Stomach (tissue), 9 donors: ENCODE measurements around the gene LIG3. TPM values are rescaled to one million over a fixed set of nuclear protein-coding genes. Genes with fewer than 3 reads are reported as not detected.

ENCODE experiments used
- DNase-seq, 2 donors: peaks; one replicate each; pipeline versions ENCODE4 v3.0.0 to v3.0.0-alpha.2; 2013 to 2019
- H3K27ac ChIP-seq, 5 donors: fragments of 200-600 bp in 4 of 5; sonication (generic) in 4 of 5; one replicate each; pipeline ENCODE4 v1.5.1; 2013 to 2019; ENCODE audit warnings: mild to moderate bottlenecking in 1 of 5, moderate library complexity in 1 of 5
- H3K27me3 ChIP-seq, 3 donors: fragments of 200-600 bp; sonication (generic); one replicate each; pipeline ENCODE4 v1.5.1; 2017 to 2019; ENCODE audit warnings: mixed run types in 1 of 3
- H3K36me3 ChIP-seq, 4 donors: fragments of 200-600 bp; sonication (generic); 1 replicate in 3 of 4; 2 replicates in 1 of 4; pipeline ENCODE4 v1.5.1; 2016 to 2019
- H3K4me1 ChIP-seq, 4 donors: fragments of 200-600 bp; sonication (generic); one replicate each; pipeline ENCODE4 v1.5.1; 2016 to 2019
- H3K4me3 ChIP-seq, 4 donors: fragments of 200-600 bp; sonication (generic) in 3 of 4; one replicate each; pipeline ENCODE4 v1.5.1; 2016 to 2019; ENCODE audit warnings: mild to moderate bottlenecking in 1 of 4
- H3K9me3 ChIP-seq, 4 donors: fragments of 200-600 bp; sonication (generic); one replicate each; pipeline ENCODE4 v1.5.1; 2016 to 2019
- EP300 ChIP-seq: sonication (generic); formaldehyde crosslinking; IDR thresholded peaks from one replicate; pipeline ENCODE4 v1.6.1; 2017; ENCODE audit warnings: antibody characterized with exemption
- POLR2A ChIP-seq, 4 donors: fragments of 450-650 bp; IDR thresholded peaks; one replicate each; pipeline ENCODE4 v1.6.1; 2016; ENCODE audit warnings: antibody characterized with exemption in 4 of 4, control low read depth in 2 of 4, mild to moderate bottlenecking in 1 of 4, moderate library complexity in 1 of 4
- POLR2AphosphoS5 ChIP-seq, 3 donors: sonication (generic); formaldehyde crosslinking; IDR thresholded peaks; one replicate each; pipeline ENCODE4 v1.6.1; 2016; ENCODE audit warnings: antibody characterized with exemption in 3 of 3
- WGBS, 5 donors: extraction: QIAGEN DNeasy Blood & Tissue Kit in 3 of 5; methylation state at CpG; one replicate each; pipeline versions ENCODE4 v1.1.5 to v1.1.7; 2013 to 2018; 5-methylcytosine and 5-hydroxymethylcytosine counted together
- intact Hi-C: fragments of 100-400 bp; cut with DNase I; formaldehyde crosslinking; loops from one replicate; pipeline ENCODE4 v1.15.1; 2023; ENCODE audit warnings: low total_unique reads
- polyA plus RNA-seq, 3 donors: library from polyadenylated mRNA; stranded (reverse); fragments of 200-250 nt; gene quantifications; one replicate each; pipeline ENCODE4 v1.2.3, GENCODE V29; 2013
- total RNA-seq, 5 donors: library from RNA; depleted of rRNA; stranded (reverse); fragments of >200 nt; gene quantifications; one replicate each; pipeline versions ENCODE4 v1.1.0 to v1.2.3, GENCODE V29; 2014 to 2016
- TF ChIP-seq, protein P1 (sequence below), 7 experiments: fragments of 450-650 bp in 4 of 7; fragments of 200-600 bp in 3 of 7; sonication (generic) in 3 of 7; IDR thresholded peaks; one replicate each; pipeline ENCODE4 v1.5.1; 2016 to 2019; ENCODE audit warnings: antibody characterized with exemption in 7 of 7, control low read depth in 2 of 7, mild to moderate bottlenecking in 1 of 7
- donor health status: healthy with polysubstance abuse.
- donor health status: Bipolar disorder and iron deficiency.
- donor health status: healthy.

Gene LIG3
- total and polyA plus RNA-seq, 8 donors = 4.7 to 212 (median 26.9) TPM

DNA sequence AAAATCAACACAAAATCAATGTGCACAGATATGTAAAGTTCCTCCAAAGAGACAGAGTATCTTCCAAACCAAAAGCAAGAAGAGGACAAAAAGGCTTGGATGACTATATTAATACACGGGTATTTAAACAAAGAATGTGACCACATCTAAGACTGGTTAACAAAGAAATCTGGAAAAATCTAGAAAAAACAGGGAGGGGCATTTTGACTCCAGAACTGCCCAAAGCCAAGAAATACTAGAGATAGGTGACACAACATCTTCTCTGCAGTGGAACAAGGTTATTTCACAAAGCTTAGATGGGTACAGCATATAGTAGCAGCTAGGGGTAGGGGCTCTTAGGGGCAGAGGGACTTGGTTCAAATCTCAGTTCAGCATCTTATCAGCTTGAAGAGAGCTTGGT is 72.9 kb downstream of the LIG3 start:
- DNase-seq = no peak
- no peak for TF ChIP-seq POLR2AphosphoS5 (IDR thresholded peaks at IDR 0.05)
- TF ChIP-seq, protein P1, sequence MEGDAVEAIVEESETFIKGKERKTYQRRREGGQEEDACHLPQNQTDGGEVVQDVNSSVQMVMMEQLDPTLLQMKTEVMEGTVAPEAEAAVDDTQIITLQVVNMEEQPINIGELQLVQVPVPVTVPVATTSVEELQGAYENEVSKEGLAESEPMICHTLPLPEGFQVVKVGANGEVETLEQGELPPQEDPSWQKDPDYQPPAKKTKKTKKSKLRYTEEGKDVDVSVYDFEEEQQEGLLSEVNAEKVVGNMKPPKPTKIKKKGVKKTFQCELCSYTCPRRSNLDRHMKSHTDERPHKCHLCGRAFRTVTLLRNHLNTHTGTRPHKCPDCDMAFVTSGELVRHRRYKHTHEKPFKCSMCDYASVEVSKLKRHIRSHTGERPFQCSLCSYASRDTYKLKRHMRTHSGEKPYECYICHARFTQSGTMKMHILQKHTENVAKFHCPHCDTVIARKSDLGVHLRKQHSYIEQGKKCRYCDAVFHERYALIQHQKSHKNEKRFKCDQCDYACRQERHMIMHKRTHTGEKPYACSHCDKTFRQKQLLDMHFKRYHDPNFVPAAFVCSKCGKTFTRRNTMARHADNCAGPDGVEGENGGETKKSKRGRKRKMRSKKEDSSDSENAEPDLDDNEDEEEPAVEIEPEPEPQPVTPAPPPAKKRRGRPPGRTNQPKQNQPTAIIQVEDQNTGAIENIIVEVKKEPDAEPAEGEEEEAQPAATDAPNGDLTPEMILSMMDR (IDR thresholded peaks at IDR 0.05) = no peak
- no peak for TF ChIP-seq POLR2A (IDR thresholded peaks at IDR 0.05)
- no peak for TF ChIP-seq EP300
- H3K4me1 ChIP-seq = peaks cover 18 to 55% (median 39%) of the 10 kb centered on the region in 4 donors
- no peaks in the 10 kb centered on the region for H3K27me3 ChIP-seq
- H3K4me3 ChIP-seq = no peak overlapping the region
- no peak overlapping the region for H3K27ac ChIP-seq
- intact Hi-C loops = no loop called here
- no peaks in the 10 kb centered on the region for H3K9me3 ChIP-seq
- WGBS, 5 donors = 61 to 80% (median 73%) methylated on average over 1 of the region's 1 CpG
- H3K36me3 ChIP-seq = no peaks in the 10 kb centered on the region

GRCh38 chr17:35056013-35056412 is 75.7 kb downstream of the LIG3 start:
- no peaks in the 10 kb centered on the region for H3K9me3 ChIP-seq
- H3K36me3 ChIP-seq = peaks cover 0 to 5% (median 0%) of the 10 kb centered on the region in 4 donors
- TF ChIP-seq EP300 = no peak
- TF ChIP-seq, protein P1 (IDR thresholded peaks at IDR 0.05) = no peak
- TF ChIP-seq POLR2A (IDR thresholded peaks at IDR 0.05) = no peak
- no peak for TF ChIP-seq POLR2AphosphoS5 (IDR thresholded peaks at IDR 0.05)
- H3K27ac ChIP-seq = no peak overlapping the region
- H3K27me3 ChIP-seq = no peaks in the 10 kb centered on the region
- no peak overlapping the region for H3K4me3 ChIP-seq
- intact Hi-C loops = no loop called here
- DNase-seq = no peak
- WGBS, 5 donors = 81 to 94% (median 87%) methylated on average over 3 of the region's 3 CpGs
- H3K4me1 ChIP-seq = peaks cover 13 to 39% (median 18%) of the 10 kb centered on the region in 4 donors

DNA sequence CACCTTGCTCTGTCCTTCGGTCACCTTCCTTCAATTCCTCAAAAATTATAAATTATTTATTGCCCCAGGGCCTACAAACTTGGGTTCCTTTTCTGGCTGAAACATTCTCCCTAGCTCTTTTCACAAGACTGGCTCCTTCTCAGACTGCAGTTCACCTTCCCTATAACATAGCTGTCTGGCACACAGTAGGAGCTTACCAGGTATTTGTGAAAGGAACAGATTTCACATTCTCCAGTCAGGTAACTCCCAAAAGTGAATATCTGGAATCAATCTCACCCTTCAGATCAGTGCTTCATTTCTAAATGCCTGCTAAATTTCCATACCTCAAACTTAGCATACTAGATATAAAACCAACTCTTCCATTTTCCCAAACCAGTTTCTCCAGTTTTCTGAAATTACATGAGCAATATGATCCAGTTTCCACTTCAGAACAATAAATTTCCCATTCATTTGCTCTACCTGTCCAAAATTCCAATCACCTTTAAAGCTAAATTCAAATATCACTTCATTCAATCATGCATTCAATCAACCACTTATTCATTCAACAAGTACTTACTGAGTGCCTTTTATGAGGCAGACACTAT is 77.1 kb downstream of the LIG3 start:
- Histone ChIP-seq H3K4me3 (no peak overlapping the region), H3K27me3 (no peaks in the 10 kb centered on the region), H3K36me3 (peaks cover 0 to 12% (median 4%) of the 10 kb centered on the region in 4 donors), H3K4me1 (peaks cover 0 to 34% (median 6%) of the 10 kb centered on the region in 4 donors), H3K27ac (no peak overlapping the region), H3K9me3 (no peaks in the 10 kb centered on the region)
- intact Hi-C loops = no loop called here
- peak in 1 of 2 donors; percentile 60 for DNase-seq
- TF ChIP-seq EP300 = no peak
- TF ChIP-seq POLR2AphosphoS5 (IDR thresholded peaks at IDR 0.05) = no peak
- TF ChIP-seq, protein P1 (IDR thresholded peaks at IDR 0.05) = no peak
- TF ChIP-seq POLR2A (IDR thresholded peaks at IDR 0.05) = no peak
- WGBS, 5 donors = 91 to 100% (median 100%) methylated on average over 1 of the region's 1 CpG

Other genes with a start within 250 kb of the LIG3 start
- 1 to 10 TPM in 2 of 5 donors, under 1 TPM in 1, not detected in 2; 0.45 to 8.6 (median 4.5) TPM for gene CCT6B, start 19.1 kb upstream of the LIG3 start, total RNA-seq
- gene CCT6B, start 19.1 kb upstream of the LIG3 start, polyA plus RNA-seq = 1 to 10 TPM in 2 of 3 donors, under 1 TPM in 1; 0.56 to 1.5 (median 1.4) TPM
- 10 to 100 TPM in 2 of 5 donors, 1 to 10 TPM in 3; 7.7 to 20.2 (median 8.5) TPM for gene ZNF830, start 19.0 kb upstream of the LIG3 start, total RNA-seq
- gene ZNF830, start 19.0 kb upstream of the LIG3 start, polyA plus RNA-seq = 10 to 100 TPM in 1 of 3 donors, 1 to 10 TPM in 2; 9.0 to 10.7 (median 9.8) TPM
- 10 to 100 TPM; 10.7 to 31.0 (median 20.4) TPM for gene RFFL, start 83.2 kb downstream of the LIG3 start, total RNA-seq
- gene RFFL, start 83.2 kb downstream of the LIG3 start, polyA plus RNA-seq = 10 to 100 TPM in 1 of 3 donors, 1 to 10 TPM in 2; 6.2 to 14.5 (median 7.2) TPM
- gene RAD51D, start 139.3 kb downstream of the LIG3 start, total RNA-seq = 10 to 100 TPM in 1 of 5 donors, 1 to 10 TPM in 4; 2.2 to 31.5 (median 3.5) TPM
- 1 to 10 TPM; 2.9 to 5.0 (median 3.1) TPM for gene RAD51D, start 139.3 kb downstream of the LIG3 start, polyA plus RNA-seq
- gene FNDC8, start 141.1 kb downstream of the LIG3 start, total RNA-seq = not detected
- gene FNDC8, start 141.1 kb downstream of the LIG3 start, polyA plus RNA-seq = not detected
- gene NLE1, start 161.8 kb downstream of the LIG3 start, total RNA-seq = 100 to 1,000 TPM in 1 of 5 donors, 10 to 100 TPM in 1, 1 to 10 TPM in 2, not detected in 1; 7.7 to 208 (median 19.2) TPM
- 1 to 10 TPM; 6.2 to 9.2 (median 6.4) TPM for gene NLE1, start 161.8 kb downstream of the LIG3 start, polyA plus RNA-seq
- gene UNC45B, start 167.3 kb downstream of the LIG3 start, total RNA-seq = 1 to 10 TPM in 2 of 5 donors, under 1 TPM in 1, not detected in 2; 0.45 to 1.8 (median 1.5) TPM
- under 1 TPM; 0.05 to 0.15 (median 0.06) TPM for gene UNC45B, start 167.3 kb downstream of the LIG3 start, polyA plus RNA-seq
- not detected for gene SLC35G3, start 213.9 kb downstream of the LIG3 start, total RNA-seq
- under 1 TPM in 1 of 3 donors, not detected in 2; 0.12 TPM for gene SLC35G3, start 213.9 kb downstream of the LIG3 start, polyA plus RNA-seq